Esophagus squamous epithelium (tissue), 4 donors: ENCODE measurements around the gene AMMECR1.

Experiments
- CTCF ChIP-seq, 6 experiments: fragments of 450-650 bp in 4 of 6; fragments of 200-600 bp in 2 of 6; sonication (generic) in 2 of 6; IDR thresholded peaks; one replicate each; pipeline ENCODE4 v1.5.1; 2016 to 2019; ENCODE audit warnings: antibody characterized with exemption in 6 of 6, mild to moderate bottlenecking in 4 of 6, moderate library complexity in 4 of 6
- POLR2A ChIP-seq, 4 donors: fragments of 450-650 bp; IDR thresholded peaks; one replicate each; pipeline ENCODE4 v1.6.1; 2017; ENCODE audit warnings: antibody characterized with exemption in 4 of 4, mild to moderate bottlenecking in 4 of 4, moderate library complexity in 3 of 4

GRCh38 chrX:110284159-110284558, 33.7 kb downstream of the AMMECR1 start:
- TF ChIP-seq POLR2A (IDR thresholded peaks at IDR 0.05) (no peak), CTCF (IDR thresholded peaks at IDR 0.05) (no peak)
